ENCODE measurements around the gene RNF152.
"Not testable (repeated sequence)": the region's sequence is repeated elsewhere in the genome, so short reads cannot be mapped to it uniquely, and the experiment has no call there.

The RNF152 gene

DNA sequence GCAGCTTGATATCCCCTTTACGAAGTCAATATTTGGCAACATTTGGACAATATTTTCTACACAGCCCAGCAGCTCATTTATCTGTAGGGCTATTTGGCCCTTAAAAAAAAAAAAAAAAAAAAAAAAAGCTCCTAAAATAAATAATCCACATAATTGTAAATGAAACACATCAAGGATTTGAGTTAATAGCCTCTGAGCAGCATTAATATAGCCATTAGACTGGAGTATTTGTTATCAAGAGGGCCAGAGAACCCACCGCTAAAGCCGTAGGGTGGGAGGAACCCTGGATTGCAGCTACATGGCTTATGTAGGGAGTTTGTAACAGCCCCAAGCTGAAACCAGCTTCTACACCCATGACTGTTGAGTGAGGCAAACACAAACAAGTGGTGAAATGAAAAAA is 84.5 kb downstream of the RNF152 start:
- no peak for DNase-seq

DNA sequence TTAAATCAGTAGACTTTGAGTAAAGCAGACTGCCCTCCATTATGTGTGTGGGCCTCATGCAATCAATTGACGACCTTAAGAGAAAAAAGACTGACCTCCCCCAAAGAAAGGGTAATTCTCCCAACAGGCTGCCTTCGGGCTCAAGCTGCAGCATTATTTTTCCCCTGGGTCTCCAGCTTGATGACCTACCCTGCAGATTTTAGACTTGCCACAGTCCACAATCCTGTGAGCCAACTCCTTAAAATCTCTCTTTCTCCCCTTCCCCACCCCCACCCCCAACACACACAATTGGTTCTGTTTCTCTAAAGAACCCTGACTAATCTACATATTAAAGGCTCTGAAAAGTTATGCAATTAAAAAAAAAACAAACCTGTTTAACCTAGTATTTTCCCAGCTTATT is 89.4 kb downstream of the RNF152 start:
- no peak for DNase-seq

DNA sequence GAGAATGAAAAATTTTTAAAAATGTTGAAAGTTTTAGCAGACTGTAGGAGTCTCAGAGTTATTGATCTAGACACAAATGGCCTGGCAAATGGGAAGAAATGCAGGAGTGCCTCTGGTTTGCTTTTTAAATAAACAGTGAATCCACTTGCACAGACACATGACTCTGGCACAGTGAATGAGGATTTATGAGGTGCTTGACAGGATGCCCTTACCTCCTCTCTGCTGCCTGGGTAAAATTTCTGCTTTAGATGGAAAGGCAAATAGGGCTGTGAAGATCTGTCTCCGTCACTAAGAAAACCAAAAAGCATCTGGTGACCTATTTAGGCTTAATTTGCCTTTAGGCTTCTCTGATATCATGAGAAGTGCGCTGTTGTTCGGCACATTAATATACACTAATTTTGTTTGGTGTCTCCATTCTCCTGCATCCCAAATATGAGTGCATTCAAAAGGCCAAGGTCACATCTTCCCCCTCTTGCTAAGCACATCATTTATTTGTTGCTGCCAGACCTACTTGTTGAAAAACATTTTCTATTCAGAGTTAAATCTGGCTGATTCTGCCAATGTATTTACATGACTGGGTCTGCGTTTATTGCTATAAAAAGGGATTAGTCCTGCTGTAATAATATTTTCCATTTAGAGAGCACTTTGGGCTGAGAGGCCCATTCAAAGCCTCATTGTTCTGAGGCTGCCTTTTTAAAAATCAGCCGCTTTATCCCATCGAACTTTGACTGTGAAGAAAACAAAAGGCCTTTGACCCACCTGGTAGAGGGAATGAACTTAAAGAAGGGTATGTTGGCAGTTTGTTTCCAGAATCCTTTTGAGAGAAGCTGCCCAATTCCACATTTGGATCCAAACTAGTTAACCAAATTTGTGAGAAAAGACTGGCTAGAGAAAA is 94.9 kb downstream of the RNF152 start:
- DNase-seq: peak; percentile 54

DNA sequence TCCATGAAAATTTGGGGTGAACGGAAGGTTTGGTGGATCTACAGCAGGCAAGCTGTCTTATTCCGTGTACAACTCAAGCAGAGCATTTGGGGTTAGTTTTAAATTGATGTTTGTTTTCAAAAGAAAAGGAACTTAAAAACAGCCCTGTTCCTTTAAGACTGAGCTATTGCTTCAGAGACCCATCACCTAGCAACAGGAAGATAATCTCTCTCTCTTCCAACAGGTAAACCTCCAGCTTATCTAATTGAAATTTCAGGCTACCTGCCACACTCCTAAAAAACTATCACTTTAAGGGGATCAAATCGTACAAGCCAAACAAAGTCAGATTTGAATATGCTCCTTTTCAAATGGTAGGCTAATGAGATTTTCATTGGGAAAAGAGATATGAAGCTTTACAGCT is 101.8 kb downstream of the RNF152 start:
- DNase-seq: no peak

DNA sequence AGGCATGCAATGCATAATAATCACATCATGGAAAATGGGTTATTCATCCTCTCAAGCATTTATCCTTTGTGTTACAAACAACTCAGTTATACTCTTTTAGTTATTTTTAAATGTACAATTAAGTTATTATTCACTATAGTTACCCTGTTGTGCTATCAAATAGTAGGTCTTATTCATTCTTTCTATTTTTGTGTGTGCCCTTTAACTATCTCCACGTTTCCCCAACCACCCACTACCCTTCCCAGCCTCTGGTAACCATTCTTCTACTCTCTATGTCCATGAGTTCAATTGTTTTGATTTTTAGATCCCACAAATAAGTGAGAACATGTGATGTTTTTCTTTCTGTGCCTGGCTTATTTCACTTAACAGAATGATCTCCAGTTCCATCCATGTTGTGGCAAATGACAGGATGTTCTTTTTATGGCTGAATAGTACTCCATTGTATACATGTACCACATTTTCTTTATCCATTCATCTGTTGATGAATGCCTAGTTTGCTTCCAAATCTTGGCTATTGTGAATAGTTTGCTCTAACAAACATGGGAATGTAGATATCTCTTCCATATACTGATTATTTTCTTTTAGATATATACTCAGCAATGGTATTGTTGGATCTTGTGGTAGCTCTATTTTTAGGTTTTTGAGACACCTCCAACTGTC is 105.7 kb downstream of the RNF152 start:
- not testable (repeated sequence) for DNase-seq

DNA sequence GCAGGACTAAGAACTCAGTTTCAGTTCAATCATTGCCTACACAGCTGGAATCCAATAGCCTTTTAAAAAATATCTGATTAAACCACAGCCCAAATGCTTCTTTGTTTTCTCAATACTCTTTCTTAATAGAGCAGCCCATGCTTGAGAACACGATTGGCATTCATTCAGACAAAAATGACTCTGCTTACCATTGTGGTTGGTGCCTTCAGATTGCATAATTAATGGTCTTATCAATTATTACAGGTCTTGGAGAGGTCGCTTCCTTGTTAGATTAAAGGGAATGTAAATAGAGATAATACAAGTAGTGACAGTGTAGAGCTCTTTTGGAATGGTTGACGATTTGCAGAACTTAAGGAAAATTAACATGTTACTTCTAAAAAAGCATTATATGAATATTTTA is 107.2 kb downstream of the RNF152 start:
- DNase-seq: no peak

DNA sequence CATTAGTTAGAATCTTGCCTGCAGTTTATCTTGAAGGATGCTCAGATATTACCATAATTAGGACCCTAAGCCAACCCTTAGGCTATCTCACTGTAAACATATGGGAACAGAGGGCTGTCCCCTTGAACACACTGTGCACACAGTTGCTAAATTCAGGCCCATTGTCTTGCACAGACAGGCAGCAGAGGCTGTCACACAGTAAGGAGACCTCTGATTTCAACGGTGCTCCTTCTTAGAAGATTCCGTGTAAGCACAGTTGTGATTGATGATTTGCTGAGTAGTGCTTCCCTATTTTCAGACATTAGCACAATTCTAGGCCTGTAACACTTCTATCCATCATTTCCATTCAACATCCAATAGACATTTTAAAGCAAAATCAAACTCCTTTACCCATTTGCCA is 108.0 kb downstream of the RNF152 start:
- no peak for DNase-seq

DNA sequence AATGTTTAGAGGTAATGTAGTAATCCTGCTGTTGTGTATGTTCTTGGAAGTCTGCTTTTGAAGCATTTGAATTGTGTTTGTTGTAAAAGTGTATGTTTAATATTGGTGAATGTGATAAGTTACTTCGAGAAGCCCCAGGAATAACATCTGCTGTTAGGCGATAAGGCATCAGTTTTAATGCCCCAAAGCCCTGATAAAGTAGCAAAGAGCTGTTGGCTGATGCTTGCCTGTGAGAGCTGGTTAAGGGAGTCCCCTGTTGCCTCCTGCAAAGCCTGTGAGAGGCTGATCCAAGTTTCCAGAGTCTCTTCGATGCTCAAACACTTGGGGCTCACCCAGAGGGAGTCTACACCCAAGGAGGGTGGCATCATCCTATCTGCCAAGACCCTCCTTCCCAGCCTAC is 110.3 kb downstream of the RNF152 start:
- no peak for DNase-seq

DNA sequence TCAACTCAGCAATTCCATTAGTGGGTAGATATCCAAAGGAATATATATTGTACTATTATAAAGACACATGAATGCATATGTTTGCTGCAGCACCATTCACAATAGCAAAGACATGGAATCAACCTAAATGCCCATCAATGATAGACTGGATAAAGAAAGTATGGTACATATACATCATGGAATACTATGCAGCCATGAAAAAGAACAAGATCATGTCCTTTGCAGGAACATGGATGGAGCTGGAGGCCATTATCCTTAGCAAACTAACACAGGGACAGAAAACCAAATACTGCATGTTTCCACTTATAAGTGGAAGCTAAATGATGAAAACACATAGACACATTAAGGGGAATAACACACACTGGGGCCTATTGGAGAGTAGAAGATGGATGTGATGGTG is 116.6 kb downstream of the RNF152 start:
- not testable (repeated sequence) for DNase-seq

DNA sequence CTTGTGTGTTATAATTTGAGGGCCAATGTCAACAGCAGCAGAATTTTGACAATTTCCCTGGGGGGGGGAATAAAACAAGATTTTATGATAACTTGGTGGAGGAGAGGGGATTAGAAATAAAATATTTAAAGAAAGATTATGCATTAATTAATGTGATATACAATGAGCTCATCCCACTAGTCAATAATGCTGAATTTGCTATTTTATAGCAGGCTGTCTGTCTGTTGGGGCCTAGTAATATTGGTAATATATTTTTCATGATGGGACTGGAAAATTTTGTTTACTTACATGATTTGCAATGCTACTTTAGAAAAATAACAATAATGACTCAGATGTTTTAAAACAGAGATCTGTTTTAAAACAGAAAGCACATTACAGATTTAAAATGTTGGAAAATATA is 118.0 kb downstream of the RNF152 start:
- no peak for DNase-seq

DNA sequence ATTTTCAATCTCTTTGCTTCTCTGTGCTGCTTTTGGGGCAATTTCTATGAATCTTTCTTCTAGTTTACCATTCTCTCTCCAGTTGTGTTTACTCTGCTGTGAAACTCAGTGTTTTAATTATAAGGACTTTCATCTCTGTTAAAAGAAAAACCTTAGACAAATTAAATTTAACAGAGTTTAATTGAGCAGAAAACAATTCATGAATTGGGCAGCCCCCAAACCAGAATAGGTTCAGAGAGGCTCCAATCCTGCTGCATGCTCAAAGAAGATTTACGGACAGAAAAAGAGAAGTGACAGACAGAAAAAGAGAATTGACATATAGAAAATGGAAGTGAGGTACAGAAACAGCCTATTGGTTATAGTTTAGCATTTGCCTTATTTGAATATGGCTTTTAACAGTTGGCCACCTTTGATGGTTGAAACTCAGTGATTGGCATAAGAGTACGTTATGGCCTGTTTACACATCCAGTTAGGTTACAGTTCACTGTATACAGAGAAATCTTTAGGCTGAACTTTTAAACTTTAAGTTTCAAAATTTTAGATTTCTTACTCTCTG is 120.4 kb downstream of the RNF152 start:
- no peak for DNase-seq

DNA sequence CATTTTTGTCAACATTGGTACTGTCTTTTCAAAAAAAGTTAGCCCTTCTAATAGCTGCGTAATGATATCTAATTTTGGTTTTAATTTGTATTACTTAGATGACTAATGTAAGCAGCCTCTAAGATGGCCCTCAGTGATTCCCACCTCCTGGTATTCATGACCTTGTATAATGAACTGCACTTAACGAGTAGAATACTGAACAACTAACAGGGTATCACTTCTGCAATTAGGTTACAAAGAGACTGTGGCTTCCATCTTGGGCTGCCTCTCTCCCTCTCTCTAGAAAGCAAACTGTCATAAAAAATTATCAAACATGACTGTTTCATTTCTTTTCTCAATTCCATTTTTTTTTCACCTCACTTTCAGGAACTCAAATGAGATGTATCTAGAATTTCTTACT is 120.9 kb downstream of the RNF152 start:
- no peak for DNase-seq

DNA sequence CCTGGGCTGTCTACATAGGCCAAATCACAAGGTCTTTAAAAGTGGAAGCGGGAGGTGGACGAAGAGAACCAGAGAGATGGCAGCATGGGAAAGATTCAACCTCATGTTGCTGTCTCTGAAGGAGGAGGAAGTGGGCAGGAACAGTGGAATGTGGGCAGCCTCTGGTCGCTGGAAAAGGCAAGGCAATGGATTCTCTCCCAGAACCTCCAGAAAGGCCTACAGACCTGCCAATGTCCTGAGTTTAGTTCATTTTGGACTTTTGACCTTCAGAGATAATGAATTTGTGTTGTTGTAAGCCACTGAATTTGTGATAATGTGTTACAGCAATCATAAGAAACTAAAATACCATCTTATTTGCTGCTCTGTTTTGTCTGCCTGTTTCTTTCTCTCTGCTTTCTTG is 122.5 kb downstream of the RNF152 start:
- DNase-seq: no peak

DNA sequence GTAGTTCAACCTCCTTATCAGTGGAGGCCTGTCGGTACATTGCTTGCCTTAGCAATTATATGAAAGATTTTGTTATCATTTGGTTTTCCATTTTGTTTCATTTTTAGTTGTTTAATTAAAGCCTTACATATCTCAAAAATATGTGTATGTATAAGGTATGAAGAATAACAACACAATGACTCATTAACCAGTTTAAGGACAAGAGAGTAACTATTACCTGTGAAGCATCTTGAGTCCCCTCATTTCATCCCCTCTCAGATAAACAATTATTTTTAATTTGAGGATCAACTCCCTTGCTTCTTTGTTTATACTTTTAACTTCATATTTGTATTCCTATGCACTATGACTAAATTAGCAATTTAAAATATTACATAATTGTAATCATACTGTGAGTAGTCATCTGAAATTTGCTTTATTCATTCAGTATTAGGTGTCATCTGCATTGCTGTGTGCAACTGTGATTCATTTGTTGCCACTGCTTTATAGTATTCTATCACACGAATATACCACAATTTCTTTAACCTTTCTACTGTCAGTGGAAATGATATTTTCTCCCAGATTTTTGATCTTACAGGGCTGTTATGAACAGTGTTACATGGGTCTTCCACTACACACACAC is 126.4 kb downstream of the RNF152 start:
- DNase-seq: no peak

DNA sequence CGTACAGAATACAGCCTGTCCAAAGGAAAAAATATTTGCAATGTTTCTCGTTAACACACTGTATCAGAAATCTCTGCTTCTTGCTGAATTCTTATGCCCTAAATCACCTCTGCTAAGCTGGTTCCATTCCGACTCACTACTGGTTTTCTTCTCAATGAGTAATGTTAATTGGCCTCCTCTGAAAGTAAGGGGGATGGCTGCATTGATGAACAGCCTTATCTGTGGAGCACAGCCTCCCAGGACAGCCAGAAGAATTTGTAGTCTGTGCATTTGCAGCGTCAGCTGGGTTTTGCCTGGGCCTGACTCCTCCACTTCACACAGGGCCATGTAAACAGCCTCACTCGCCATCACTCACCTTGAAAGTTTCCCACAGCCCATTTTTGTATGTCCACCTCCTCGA is 127.7 kb downstream of the RNF152 start:
- no peak for DNase-seq

DNA sequence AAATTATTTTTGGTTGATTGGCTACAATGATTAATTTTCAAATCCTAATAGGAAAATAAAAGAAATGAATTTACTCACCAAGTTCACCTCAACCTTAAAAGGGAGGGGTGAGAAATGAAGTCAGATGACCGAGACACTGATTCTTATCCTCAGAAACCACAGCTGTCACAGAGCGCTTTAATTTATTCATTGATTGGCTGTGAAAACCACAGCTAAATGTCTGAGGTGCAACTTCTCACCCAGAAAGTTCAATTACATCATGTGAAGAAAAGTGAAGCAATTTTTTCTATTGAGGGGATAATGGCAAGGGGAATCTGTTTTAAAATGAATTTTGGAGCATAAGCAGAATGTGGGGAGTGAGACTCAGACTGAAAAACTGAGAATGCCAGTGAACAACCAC is 128.4 kb downstream of the RNF152 start:
- DNase-seq: no peak

DNA sequence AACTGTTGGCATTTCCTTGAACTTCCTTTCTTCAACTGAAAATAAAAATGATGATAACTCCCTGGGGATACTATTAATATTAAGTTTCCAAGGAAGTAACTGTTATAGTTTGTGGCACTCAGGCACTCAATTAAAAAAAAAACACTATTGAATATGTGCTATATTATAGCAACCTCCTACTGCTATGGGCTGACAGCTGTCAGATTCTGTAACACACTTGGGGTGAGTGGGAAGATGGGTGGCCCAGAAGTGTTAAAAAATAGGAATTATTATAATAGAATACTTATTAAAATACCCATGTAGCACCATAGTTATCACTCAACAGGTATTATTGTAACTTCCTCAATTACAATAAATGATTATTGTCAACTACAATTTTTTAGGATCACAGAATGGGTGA is 130.9 kb downstream of the RNF152 start:
- no peak for DNase-seq

All from NCI-H1092 treated with DMSO at 0.1 percent for 48 hours (cell line).